ENCODE results near the gene SLC25A53.

SLC25A53 gene

DNA sequence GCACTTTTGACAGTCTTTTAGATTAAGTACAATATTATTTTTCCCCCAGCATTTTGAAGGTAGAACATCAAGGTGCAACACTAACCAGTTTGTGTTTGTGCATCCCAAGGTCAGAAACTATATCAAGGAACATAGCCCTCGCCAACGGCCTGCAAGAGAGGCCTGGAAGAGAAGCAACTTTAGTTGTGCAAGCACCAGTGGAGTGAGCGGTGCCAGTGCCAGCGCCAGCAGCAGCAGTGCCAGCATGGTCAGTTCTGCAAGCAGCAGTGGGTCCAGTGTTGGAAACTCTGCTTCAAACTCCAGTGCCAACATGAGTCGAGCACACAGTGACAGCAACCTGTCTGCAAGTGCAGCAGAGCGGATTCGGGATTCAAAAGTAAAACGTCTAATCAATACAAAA, 31.1 kb upstream of the SLC25A53 start:
- TF ChIP-seq, protein P1, sequence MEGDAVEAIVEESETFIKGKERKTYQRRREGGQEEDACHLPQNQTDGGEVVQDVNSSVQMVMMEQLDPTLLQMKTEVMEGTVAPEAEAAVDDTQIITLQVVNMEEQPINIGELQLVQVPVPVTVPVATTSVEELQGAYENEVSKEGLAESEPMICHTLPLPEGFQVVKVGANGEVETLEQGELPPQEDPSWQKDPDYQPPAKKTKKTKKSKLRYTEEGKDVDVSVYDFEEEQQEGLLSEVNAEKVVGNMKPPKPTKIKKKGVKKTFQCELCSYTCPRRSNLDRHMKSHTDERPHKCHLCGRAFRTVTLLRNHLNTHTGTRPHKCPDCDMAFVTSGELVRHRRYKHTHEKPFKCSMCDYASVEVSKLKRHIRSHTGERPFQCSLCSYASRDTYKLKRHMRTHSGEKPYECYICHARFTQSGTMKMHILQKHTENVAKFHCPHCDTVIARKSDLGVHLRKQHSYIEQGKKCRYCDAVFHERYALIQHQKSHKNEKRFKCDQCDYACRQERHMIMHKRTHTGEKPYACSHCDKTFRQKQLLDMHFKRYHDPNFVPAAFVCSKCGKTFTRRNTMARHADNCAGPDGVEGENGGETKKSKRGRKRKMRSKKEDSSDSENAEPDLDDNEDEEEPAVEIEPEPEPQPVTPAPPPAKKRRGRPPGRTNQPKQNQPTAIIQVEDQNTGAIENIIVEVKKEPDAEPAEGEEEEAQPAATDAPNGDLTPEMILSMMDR (IDR thresholded peaks at IDR 0.05; ENCODE audit: extremely low read depth, insufficient read depth, missing control alignments): no peak
- in situ Hi-C loops (cut with MboI; ENCODE audit: low pct_unique_long_range_greater_than_20kb, low sequenced_read_pairs, unreplicated experiment): no loop called here
- DNase-seq (ENCODE audit: low spot score): no peak

DNA sequence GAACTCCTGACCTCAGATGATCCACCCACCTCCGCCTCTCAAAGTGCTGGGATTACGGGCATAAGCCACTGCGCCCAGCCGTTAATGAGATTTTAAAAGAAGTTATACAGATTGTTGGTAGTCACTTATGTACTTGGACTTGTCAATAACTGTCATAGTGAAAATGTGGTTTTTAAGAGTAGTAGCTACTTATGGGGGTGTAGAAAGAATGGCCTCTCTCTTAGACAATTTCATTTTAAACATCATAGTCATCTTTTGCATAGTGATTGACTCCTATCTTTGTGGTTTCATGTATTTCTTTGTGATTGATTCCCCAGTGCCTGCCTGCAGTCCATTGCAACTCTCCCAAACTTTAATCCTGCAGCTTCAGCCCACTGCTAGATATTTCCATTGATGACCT, 26.9 kb upstream of the SLC25A53 start:
- TF ChIP-seq, protein P1 (IDR thresholded peaks at IDR 0.05; ENCODE audit: extremely low read depth, insufficient read depth, missing control alignments): no peak
- DNase-seq (ENCODE audit: low spot score): no peak
- in situ Hi-C loops (cut with MboI; ENCODE audit: low pct_unique_long_range_greater_than_20kb, low sequenced_read_pairs, unreplicated experiment): no loop called here

DNA sequence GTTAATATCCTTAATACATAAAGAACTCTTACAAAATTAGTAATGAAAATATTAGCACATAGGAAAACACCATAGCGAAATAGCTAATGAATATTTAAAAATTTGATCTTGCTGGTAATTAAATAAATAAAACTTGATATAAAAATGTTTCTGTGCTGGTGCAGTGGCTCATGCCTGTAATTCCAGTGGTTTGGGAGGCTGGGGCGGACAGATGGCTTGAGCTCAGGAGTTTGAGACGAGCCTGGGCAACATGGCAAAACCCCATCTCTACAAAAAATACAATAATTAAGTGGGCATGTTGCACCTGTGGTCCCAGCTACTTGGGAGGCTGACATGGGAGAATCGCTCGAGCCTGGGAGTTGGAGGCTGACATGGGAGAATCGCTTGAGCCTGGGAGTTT, 17.0 kb upstream of the SLC25A53 start:
- no peak for DNase-seq (ENCODE audit: low spot score)
- in situ Hi-C loops (cut with MboI; ENCODE audit: low pct_unique_long_range_greater_than_20kb, low sequenced_read_pairs, unreplicated experiment): no loop called here
- TF ChIP-seq, protein P1 (IDR thresholded peaks at IDR 0.05; ENCODE audit: extremely low read depth, insufficient read depth, missing control alignments): no peak

DNA sequence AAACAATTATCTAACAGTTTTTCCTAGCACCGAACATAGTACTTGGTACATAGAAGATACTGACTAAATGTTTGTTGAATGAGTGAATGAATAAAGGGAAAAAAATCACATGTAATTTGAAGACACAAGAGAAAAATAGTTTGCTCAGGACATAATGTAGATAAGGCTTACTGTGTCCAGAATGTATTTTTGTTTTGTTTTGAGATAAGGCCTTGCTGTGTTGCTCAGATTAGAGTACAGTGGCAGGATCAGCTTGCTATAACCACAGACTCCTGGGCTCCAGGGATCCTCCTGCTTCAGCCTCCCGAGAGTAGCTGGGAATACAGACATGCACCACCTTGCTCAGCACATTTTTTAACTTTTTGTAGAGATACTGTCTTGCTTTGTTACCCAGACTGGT, 16.0 kb upstream of the SLC25A53 start:
- in situ Hi-C loops (cut with MboI; ENCODE audit: low pct_unique_long_range_greater_than_20kb, low sequenced_read_pairs, unreplicated experiment): no loop called here
- DNase-seq (ENCODE audit: low spot score): no peak

DNA sequence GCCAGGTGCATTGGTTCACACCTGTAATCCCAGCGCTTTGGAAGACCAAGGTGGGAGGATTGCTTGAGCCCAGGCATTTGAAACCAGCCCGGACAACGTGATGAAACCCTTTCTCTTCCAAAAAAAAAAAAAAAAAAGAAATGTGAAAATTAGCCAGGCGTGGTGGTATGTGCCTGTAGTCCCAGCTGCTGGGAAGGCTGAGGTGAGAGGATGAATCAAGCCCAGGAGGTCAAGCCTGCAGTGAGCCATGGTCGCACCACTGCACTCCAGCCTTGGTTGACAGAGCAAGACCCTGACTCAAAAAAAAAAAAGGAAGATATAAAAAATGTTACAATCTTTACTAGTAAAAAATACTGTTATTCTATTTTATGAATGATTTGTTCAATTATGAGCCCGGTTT, 15.3 kb upstream of the SLC25A53 start:
- TF ChIP-seq, protein P1 (IDR thresholded peaks at IDR 0.05; ENCODE audit: extremely low read depth, insufficient read depth, missing control alignments): no peak
- in situ Hi-C loops (cut with MboI; ENCODE audit: low pct_unique_long_range_greater_than_20kb, low sequenced_read_pairs, unreplicated experiment): no loop called here
- DNase-seq (ENCODE audit: low spot score): no peak

More for the DNA sequence above, 16.0 kb upstream of the SLC25A53 start:
- TF ChIP-seq, protein P1 (IDR thresholded peaks at IDR 0.05; ENCODE audit: extremely low read depth, insufficient read depth, missing control alignments): no peak

DNA sequence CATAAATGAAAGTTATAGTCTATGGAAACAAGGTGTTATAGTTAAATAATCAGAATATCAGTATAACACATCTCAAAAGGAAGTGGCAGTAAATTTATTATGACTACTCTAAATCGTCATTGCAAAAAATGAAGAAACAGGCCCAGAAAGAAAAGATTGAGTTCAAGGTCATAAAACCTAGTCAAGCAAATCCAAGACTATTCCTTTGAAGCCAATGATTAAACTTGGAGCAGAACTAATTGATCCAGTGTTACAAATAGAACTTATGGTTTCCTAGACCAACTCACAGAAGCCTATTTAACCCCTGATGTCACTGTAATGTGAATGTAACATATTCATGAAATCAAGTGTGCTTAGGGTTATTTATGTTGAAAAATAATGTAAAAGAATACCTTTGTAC, 11.3 kb upstream of the SLC25A53 start:
- in situ Hi-C loops (cut with MboI; ENCODE audit: low pct_unique_long_range_greater_than_20kb, low sequenced_read_pairs, unreplicated experiment): no loop called here
- TF ChIP-seq, protein P1 (IDR thresholded peaks at IDR 0.05; ENCODE audit: extremely low read depth, insufficient read depth, missing control alignments): no peak
- no peak for DNase-seq (ENCODE audit: low spot score)
